Left renal pelvis (tissue), 4 donors: ENCODE measurements around the gene BMPR1B. TPM values are rescaled to one million over a fixed set of nuclear protein-coding genes. Genes with fewer than 3 reads are reported as not detected.
"Not testable (repeated sequence)": the region's sequence is repeated elsewhere in the genome, so short reads cannot be mapped to it uniquely, and the experiment has no call there.

Experiments used
- DNase-seq, 4 donors: peaks; one replicate each; pipeline ENCODE4 v3.0.0-alpha.2; 2013; ENCODE audit warnings: low read depth in 4 of 4, low spot score in 3 of 4
- polyA plus RNA-seq, 4 donors: library from polyadenylated mRNA; unstranded; fragments of 120-200 nt; gene quantifications; one replicate each; pipeline ENCODE4 v1.2.1, GENCODE V29; 2013; ENCODE audit not compliant: insufficient read length in 4 of 4

Gene BMPR1B
- polyA plus RNA-seq, 4 donors, result 6.7 to 33.7 (median 23.7) TPM

GRCh38 chr4:95017305-95018064 lies 259.7 kb downstream of the BMPR1B start:
- DNase-seq, result no peak

GRCh38 chr4:95018785-95019184 lies 261.0 kb downstream of the BMPR1B start:
- no peak for DNase-seq

GRCh38 chr4:95020521-95020920 lies 262.8 kb downstream of the BMPR1B start:
- DNase-seq, result no peak

- DNase-seq, result no peak
Observed at GRCh38 chr4:95021099-95021498, 263.3 kb downstream of the BMPR1B start.

GRCh38 chr4:95023110-95023509 lies 265.4 kb downstream of the BMPR1B start:
- no peak for DNase-seq

- no peak for DNase-seq
Observed at GRCh38 chr4:95027905-95028618, 270.3 kb downstream of the BMPR1B start.

GRCh38 chr4:95038791-95039190 lies 281.0 kb downstream of the BMPR1B start:
- no peak for DNase-seq

GRCh38 chr4:95044324-95044837 lies 286.6 kb downstream of the BMPR1B start:
- no peak for DNase-seq

GRCh38 chr4:95045429-95045828 lies 287.7 kb downstream of the BMPR1B start:
- DNase-seq, result no peak

- DNase-seq, result no peak
Observed at GRCh38 chr4:95048296-95048695, 290.5 kb downstream of the BMPR1B start.

- DNase-seq, result no peak
Observed at GRCh38 chr4:95049551-95050233, 291.9 kb downstream of the BMPR1B start.

- DNase-seq, result no peak
Observed at GRCh38 chr4:95050980-95051701, 293.4 kb downstream of the BMPR1B start.

- no peak for DNase-seq
Observed at GRCh38 chr4:95051702-95052020, 293.9 kb downstream of the BMPR1B start.

GRCh38 chr4:95058991-95059390 lies 301.2 kb downstream of the BMPR1B start:
- no peak for DNase-seq

GRCh38 chr4:95059663-95060062 lies 301.9 kb downstream of the BMPR1B start:
- no peak for DNase-seq

GRCh38 chr4:95061220-95061619 lies 303.5 kb downstream of the BMPR1B start:
- DNase-seq, result no peak

- DNase-seq, result not testable (repeated sequence)
Observed at GRCh38 chr4:95061801-95062200, 304.0 kb downstream of the BMPR1B start.

- DNase-seq, result no peak
Observed at GRCh38 chr4:95066050-95066449, 308.3 kb downstream of the BMPR1B start.

GRCh38 chr4:95068401-95068800 lies 310.6 kb downstream of the BMPR1B start:
- no peak for DNase-seq

- no peak for DNase-seq
Observed at GRCh38 chr4:95068818-95069478, 311.2 kb downstream of the BMPR1B start.
